MM.1S (cell line): ENCODE results near the gene PRR32.
A peak's percentile ranks its signal among the peaks of the same experiment; 100 is the strongest.
"Not testable (repeated sequence)": the region's sequence is repeated elsewhere in the genome, so short reads cannot be mapped to it uniquely, and the experiment has no call there.

Experiments used
- DNase-seq: peaks from one replicate; pipeline ENCODE4 v3.0.0-alpha.2; 2015
- H2AFZ ChIP-seq: fragments of 300-600 bp; sonication (generic); 2 replicates; pipeline ENCODE4 v1.6.0; 2016; ENCODE audit warnings: antibody characterized with exemption, low read length
- H3F3A ChIP-seq: fragments of 300-600 bp; sonication (generic); 2 replicates; pipeline ENCODE4 v1.6.1; 2016; ENCODE audit warnings: mild to moderate bottlenecking, antibody characterized with exemption, low read length, moderate library complexity, mixed read lengths; ENCODE audit not compliant: insufficient read depth
- H3K27ac ChIP-seq: fragments of 300-600 bp; sonication (generic); 2 replicates; pipeline ENCODE4 v1.5.1; 2016; ENCODE audit warnings: mild to moderate bottlenecking, low read length
- H3K27me3 ChIP-seq: fragments of 300-600 bp; sonication (generic); replicated peaks from 2 replicates; pipeline ENCODE4 v1.6.0; 2016; ENCODE audit warnings: low read length; ENCODE audit not compliant: insufficient read depth
- H3K36me3 ChIP-seq: fragments of 300-600 bp; sonication (generic); replicated peaks from 2 replicates; pipeline ENCODE4 v1.6.1; 2016; ENCODE audit warnings: mild to moderate bottlenecking, low read length, mixed read lengths; ENCODE audit not compliant: insufficient read depth
- H3K4me1 ChIP-seq: fragments of 300-600 bp; sonication (generic); 2 replicates; pipeline ENCODE4 v1.6.1; 2016; ENCODE audit warnings: low read length, mixed read lengths
- H3K4me2 ChIP-seq: fragments of 300-600 bp; sonication (generic); 2 replicates; pipeline ENCODE4 v1.6.0; 2016; ENCODE audit warnings: low read depth, low read length
- H3K4me3 ChIP-seq: fragments of 300-600 bp; sonication (generic); 2 replicates; pipeline ENCODE4 v1.5.1; 2016; ENCODE audit warnings: low read length, mixed read lengths
- H3K79me2 ChIP-seq: fragments of 300-600 bp; sonication (generic); 2 replicates; pipeline ENCODE4 v1.6.1; 2016; ENCODE audit warnings: mixed run types, low read length, mixed read lengths
- H3K9ac ChIP-seq: fragments of 300-600 bp; sonication (generic); 2 replicates; pipeline ENCODE4 v1.6.1; 2016; ENCODE audit warnings: low read length, mixed read lengths
- H3K9me2 ChIP-seq: fragments of 300-600 bp; sonication (generic); replicated peaks from 2 replicates; pipeline ENCODE4 v1.6.1; 2016; ENCODE audit warnings: mild to moderate bottlenecking, low read length, mixed read lengths; ENCODE audit not compliant: insufficient read depth
- H3K9me3 ChIP-seq: fragments of 300-600 bp; sonication (generic); replicated peaks from 2 replicates; pipeline ENCODE4 v1.6.1; 2016; ENCODE audit warnings: mild to moderate bottlenecking, low read length, mixed read lengths; ENCODE audit not compliant: insufficient read depth
- H4K20me1 ChIP-seq: fragments of 300-600 bp; sonication (generic); 2 replicates; pipeline ENCODE4 v1.6.1; 2016; ENCODE audit warnings: mild to moderate bottlenecking, low read length, moderate library complexity, mixed read lengths; ENCODE audit not compliant: insufficient read depth
- CTCF ChIP-seq: fragments of 300-600 bp; sonication (generic); IDR thresholded peaks from 2 replicates; pipeline ENCODE4 v1.5.1; 2016; ENCODE audit warnings: antibody characterized with exemption, low read length, mixed read lengths
- EZH2 ChIP-seq: fragments of 300-600 bp; sonication (generic); optimal IDR thresholded peaks from 2 replicates; pipeline ENCODE3; 2017; ENCODE audit warnings: low read depth, mild to moderate bottlenecking, antibody characterized with exemption, low read length, mixed read lengths
- EZH2phosphoT487 ChIP-seq: fragments of 300-600 bp; sonication (generic); IDR thresholded peaks from 2 replicates; pipeline ENCODE4 v1.6.1; 2018; ENCODE audit warnings: antibody characterized with exemption, low read length

Gene PRR32

GRCh38 chrX:126819429-126819828 lies at the start of gene PRR32:
Gene PRR32, plus strand, starts transcription at chrX:126819729. Its CDS starts 115 bp downstream, at chrX:126819844.
- Histone ChIP-seq H3K4me3 (no peak within 1 kb of the TSS), H3K79me2 (no peaks in the 10 kb centered on the region), H3F3A (no peaks in the 10 kb centered on the region), H4K20me1 (no peaks in the 10 kb centered on the region), H3K27ac (no peak within 1 kb of the TSS), H3K27me3 (no peaks in the 10 kb centered on the region), H3K4me1 (no peaks in the 10 kb centered on the region), H2AFZ (no peak within 1 kb of the TSS), H3K9me3 (no peaks in the 10 kb centered on the region), H3K4me2 (no peak within 1 kb of the TSS), H3K9ac (no peak within 1 kb of the TSS), H3K9me2 (no peaks in the 10 kb centered on the region), H3K36me3 (no peaks in the 10 kb centered on the region)
- TF ChIP-seq CTCF, result no peak
- no peak for DNase-seq

GRCh38 chrX:126770179-126770578 lies 49.4 kb upstream of the PRR32 start:
- Histone ChIP-seq H3K4me2 (no peak overlapping the region), H3F3A (no peaks in the 10 kb centered on the region), H3K4me1 (no peaks in the 10 kb centered on the region), H3K9ac (no peak overlapping the region), H2AFZ (no peak overlapping the region), H3K36me3 (no peaks in the 10 kb centered on the region), H4K20me1 (no peaks in the 10 kb centered on the region), H3K4me3 (no peak overlapping the region), H3K27ac (no peak overlapping the region), H3K27me3 (no peaks in the 10 kb centered on the region), H3K79me2 (no peaks in the 10 kb centered on the region), H3K9me2 (no peaks in the 10 kb centered on the region), H3K9me3 (no peaks in the 10 kb centered on the region)
- peak; percentile 61 for DNase-seq
- TF ChIP-seq EZH2phosphoT487, result no peak
- peak; percentile 70 for TF ChIP-seq CTCF

- H3K36me3 ChIP-seq, result no peaks in the 10 kb centered on the region
- no peaks in the 10 kb centered on the region for H3K9me3 ChIP-seq
- no peak overlapping the region for H3K4me2 ChIP-seq
- H3K79me2 ChIP-seq, result no peaks in the 10 kb centered on the region
- H3K4me3 ChIP-seq, result no peak overlapping the region
- no peak overlapping the region for H2AFZ ChIP-seq
- TF ChIP-seq CTCF (no peak), EZH2phosphoT487 (no peak), EZH2 (no peak)
- no peak for DNase-seq
- H3K27me3 ChIP-seq, result no peaks in the 10 kb centered on the region
- H3K9ac ChIP-seq, result no peak overlapping the region
- no peaks in the 10 kb centered on the region for H3K9me2 ChIP-seq
- H4K20me1 ChIP-seq, result no peaks in the 10 kb centered on the region
- H3F3A ChIP-seq, result no peaks in the 10 kb centered on the region
- H3K27ac ChIP-seq, result no peak overlapping the region
- no peaks in the 10 kb centered on the region for H3K4me1 ChIP-seq
Measured at GRCh38 chrX:126785539-126785938, 34.0 kb upstream of the PRR32 start.

GRCh38 chrX:126799059-126799458 lies 20.5 kb upstream of the PRR32 start:
- H3K36me3 ChIP-seq, result no peaks in the 10 kb centered on the region
- H3K9me2 ChIP-seq, result no peaks in the 10 kb centered on the region
- no peak overlapping the region for H3K9ac ChIP-seq
- no peak overlapping the region for H3K27ac ChIP-seq
- H4K20me1 ChIP-seq, result no peaks in the 10 kb centered on the region
- no peaks in the 10 kb centered on the region for H3K79me2 ChIP-seq
- H3K4me2 ChIP-seq, result no peak overlapping the region
- H3K27me3 ChIP-seq, result no peaks in the 10 kb centered on the region
- no peak for TF ChIP-seq CTCF
- TF ChIP-seq EZH2phosphoT487, result no peak
- no peak overlapping the region for H3K4me3 ChIP-seq
- no peak overlapping the region for H2AFZ ChIP-seq
- no peaks in the 10 kb centered on the region for H3F3A ChIP-seq
- no peaks in the 10 kb centered on the region for H3K4me1 ChIP-seq
- H3K9me3 ChIP-seq, result no peaks in the 10 kb centered on the region
- no peak for DNase-seq

- not testable (repeated sequence) for H3K9me3 ChIP-seq, H3K27me3 ChIP-seq, DNase-seq, H3K9me2 ChIP-seq, H2AFZ ChIP-seq, H3K27ac ChIP-seq, H4K20me1 ChIP-seq, H3K79me2 ChIP-seq, H3K9ac ChIP-seq, H3K4me1 ChIP-seq, H3F3A ChIP-seq, H3K4me3 ChIP-seq, H3K4me2 ChIP-seq, H3K36me3 ChIP-seq
Measured at GRCh38 chrX:126806784-126807183, 12.7 kb upstream of the PRR32 start.
